Loucy (cell line): ENCODE data around the gene ZFR.

Source experiments
- H2AFZ ChIP-seq: fragments of 200-600 bp; sonication (generic); 2 replicates; pipeline ENCODE4 v1.6.0; 2016; ENCODE audit warnings: antibody characterized with exemption, mild to moderate bottlenecking, low read length, moderate library complexity
- H3F3A ChIP-seq: fragments of 200-600 bp; 2 replicates; pipeline ENCODE4 v1.6.0; 2016; ENCODE audit warnings: antibody characterized with exemption, low read depth, mild to moderate bottlenecking
- H3K27me3 ChIP-seq: fragments of 200-600 bp; sonication (generic); 2 replicates; pipeline ENCODE4 v1.6.1; 2014; ENCODE audit warnings: low read length, mild to moderate bottlenecking; ENCODE audit not compliant: insufficient read depth, poor library complexity, severe bottlenecking
- H3K36me3 ChIP-seq: fragments of 200-600 bp; sonication (generic); 2 replicates; pipeline ENCODE4 v1.6.1; 2016; ENCODE audit warnings: low read length; ENCODE audit not compliant: insufficient read depth
- H3K4me1 ChIP-seq: fragments of 200-600 bp; sonication (generic); 2 replicates; pipeline ENCODE4 v1.5.1; 2014; ENCODE audit warnings: low read length, mild to moderate bottlenecking; ENCODE audit not compliant: insufficient read depth, poor library complexity, severe bottlenecking
- H3K4me2 ChIP-seq: fragments of 200-600 bp; sonication (generic); 2 replicates; pipeline ENCODE4 v1.6.0; 2014; ENCODE audit warnings: antibody characterized with exemption, low read length, low read depth, mild to moderate bottlenecking; ENCODE audit not compliant: poor library complexity, severe bottlenecking
- H3K4me3 ChIP-seq: fragments of 200-600 bp; sonication (generic); 2 replicates; pipeline ENCODE4 v1.5.1; 2014; ENCODE audit warnings: low read length, mild to moderate bottlenecking, mixed read lengths; ENCODE audit not compliant: poor library complexity, severe bottlenecking
- H3K79me2 ChIP-seq: fragments of 200-600 bp; sonication (generic); 2 replicates; pipeline ENCODE4 v1.6.1; 2014; ENCODE audit warnings: low read length; ENCODE audit not compliant: insufficient read depth
- H3K9ac ChIP-seq: fragments of 200-600 bp; sonication (generic); 2 replicates; pipeline ENCODE4 v1.6.0; 2014; ENCODE audit warnings: mild to moderate bottlenecking, low read depth, low read length, moderate library complexity; ENCODE audit not compliant: poor library complexity, severe bottlenecking
- H3K9me2 ChIP-seq: fragments of 200-600 bp; sonication (generic); replicated peaks from 2 replicates; pipeline ENCODE4 v1.6.1; 2016; ENCODE audit warnings: low read depth, low read length, mixed read lengths
- H3K9me3 ChIP-seq: fragments of 200-600 bp; sonication (generic); 2 replicates; pipeline ENCODE4 v1.6.1; 2014; ENCODE audit warnings: mild to moderate bottlenecking, antibody characterized with exemption, low read length, low read depth; ENCODE audit not compliant: insufficient read depth
- H4K20me1 ChIP-seq: fragments of 200-600 bp; sonication (generic); 2 replicates; pipeline ENCODE4 v1.6.0; 2014; ENCODE audit warnings: antibody characterized with exemption, low read length, mild to moderate bottlenecking; ENCODE audit not compliant: insufficient read depth, poor library complexity, severe bottlenecking
- CTCF ChIP-seq: fragments of 200-600 bp; sonication (generic); conservative IDR thresholded peaks from 2 replicates; pipeline ENCODE4 v1.5.1; 2014; ENCODE audit warnings: mild to moderate bottlenecking, antibody characterized with exemption, low read length
- EZH2phosphoT487 ChIP-seq: fragments of 200-600 bp; IDR thresholded peaks from 2 replicates; pipeline ENCODE4 v1.6.1; 2018; ENCODE audit warnings: antibody characterized with exemption, mild to moderate bottlenecking, moderate library complexity, borderline replicate concordance

ZFR gene

GRCh38 chr5:32355686-32356085, 88.9 kb downstream of the ZFR start:
- H3K36me3 ChIP-seq = peaks cover 62% of the 10 kb centered on the region; the same call in 1 of the 2 replicates
- H3K4me1 ChIP-seq = no peaks in the 10 kb centered on the region
- H3K4me2 ChIP-seq = no peak overlapping the region
- H3F3A ChIP-seq = no peaks in the 10 kb centered on the region
- H3K79me2 ChIP-seq = no peaks in the 10 kb centered on the region
- no peaks in the 10 kb centered on the region for H4K20me1 ChIP-seq
- no peak overlapping the region for H2AFZ ChIP-seq
- no peak for TF ChIP-seq CTCF
- TF ChIP-seq EZH2phosphoT487 = no peak
- no peaks in the 10 kb centered on the region for H3K9me2 ChIP-seq
- no peaks in the 10 kb centered on the region for H3K27me3 ChIP-seq
- H3K9ac ChIP-seq = no peak overlapping the region
- H3K9me3 ChIP-seq = no peaks in the 10 kb centered on the region
- no peak overlapping the region for H3K4me3 ChIP-seq

- H3K4me2 ChIP-seq = no peak overlapping the region
- no peaks in the 10 kb centered on the region for H3K79me2 ChIP-seq
- H3K4me1 ChIP-seq = no peaks in the 10 kb centered on the region
- H3K4me3 ChIP-seq = no peak overlapping the region
- peaks cover 43% of the 10 kb centered on the region; the same call in 1 of the 2 replicates for H3K36me3 ChIP-seq
- H3K9ac ChIP-seq = no peak overlapping the region
- no peak for TF ChIP-seq EZH2phosphoT487
- TF ChIP-seq CTCF = no peak
- H3K9me2 ChIP-seq = no peaks in the 10 kb centered on the region
- H3K9me3 ChIP-seq = no peaks in the 10 kb centered on the region
- no peaks in the 10 kb centered on the region for H3K27me3 ChIP-seq
- no peak overlapping the region for H2AFZ ChIP-seq
- H4K20me1 ChIP-seq = no peaks in the 10 kb centered on the region
- H3F3A ChIP-seq = no peaks in the 10 kb centered on the region
Observed at GRCh38 chr5:32353420-32353819, 91.1 kb downstream of the ZFR start.

GRCh38 chr5:32352685-32353084, 91.9 kb downstream of the ZFR start:
- Histone ChIP-seq H3K4me2 (no peak overlapping the region), H3K79me2 (no peaks in the 10 kb centered on the region), H3K27me3 (no peaks in the 10 kb centered on the region), H3F3A (no peaks in the 10 kb centered on the region), H3K9ac (no peak overlapping the region), H3K4me1 (no peaks in the 10 kb centered on the region), H3K36me3 (peaks cover 40% of the 10 kb centered on the region; the same call in 1 of the 2 replicates), H4K20me1 (no peaks in the 10 kb centered on the region), H3K4me3 (no peak overlapping the region), H3K9me3 (no peaks in the 10 kb centered on the region), H2AFZ (no peak overlapping the region), H3K9me2 (no peaks in the 10 kb centered on the region)
- TF ChIP-seq EZH2phosphoT487 (no peak), CTCF (no peak)
